ENCODE measurements around the gene ZDHHC24. TPM values are rescaled to one million over a fixed set of nuclear protein-coding genes. Genes with fewer than 3 reads are reported as not detected.
"Not testable (repeated sequence)": the region's sequence is repeated elsewhere in the genome, so short reads cannot be mapped to it uniquely, and the experiment has no call there.

ZDHHC24 gene
- total and polyA plus RNA-seq, 2 donors = 4.9 to 11.3 TPM

- peaks cover 15 to 31% of the 10 kb centered on the region in 2 donors for H3K4me1 ChIP-seq (ENCODE audit: control insufficient read depth in 2 of 2, insufficient read depth in 2 of 2, low read length in 2 of 2)
- H3K9me3 ChIP-seq (ENCODE audit: control insufficient read depth in 2 of 2, insufficient read depth in 1 of 2, low read length in 1 of 2) = peaks cover 0 to 6% of the 10 kb centered on the region in 2 donors
- peak overlapping the region; percentile 25 to 64 for H3K27ac ChIP-seq (ENCODE audit: low read depth in 1 of 2, low read length in 1 of 2)
- peak overlapping the region; percentile 9 to 23 for H3K4me3 ChIP-seq (ENCODE audit: low read length in 2 of 2)
- DNase-seq (ENCODE audit: low read depth in 6 of 9, low spot score in 9 of 9) = peak; percentile 23 to 80 (median 50)
- WGBS = 20% methylated on average over 26 of the region's 26 CpGs
- H3K36me3 ChIP-seq (ENCODE audit: control insufficient read depth in 2 of 2, insufficient read depth in 2 of 2, low read length in 1 of 2) = peaks cover 24 to 34% of the 10 kb centered on the region in 2 donors
- H3K27me3 ChIP-seq (ENCODE audit: control insufficient read depth in 2 of 2, insufficient read depth in 1 of 2, low read length in 1 of 2) = peaks cover 12 to 27% of the 10 kb centered on the region in 2 donors
Measured at GRCh38 chr11:66543263-66544107, 2.4 kb downstream of the ZDHHC24 start.

- H3K4me3 ChIP-seq (ENCODE audit: low read length in 2 of 2) = no peak overlapping the region
- WGBS = 96% methylated on average over 10 of the region's 10 CpGs
- peaks cover 24 to 36% of the 10 kb centered on the region in 2 donors for H3K36me3 ChIP-seq (ENCODE audit: control insufficient read depth in 2 of 2, insufficient read depth in 2 of 2, low read length in 1 of 2)
- no peak for DNase-seq (ENCODE audit: low read depth in 6 of 9, low spot score in 9 of 9)
- H3K27me3 ChIP-seq (ENCODE audit: control insufficient read depth in 2 of 2, insufficient read depth in 1 of 2, low read length in 1 of 2) = peaks cover 10 to 15% of the 10 kb centered on the region in 2 donors
- H3K9me3 ChIP-seq (ENCODE audit: control insufficient read depth in 2 of 2, insufficient read depth in 1 of 2, low read length in 1 of 2) = peaks cover 0 to 6% of the 10 kb centered on the region in 2 donors
- peaks cover 15 to 31% of the 10 kb centered on the region in 2 donors for H3K4me1 ChIP-seq (ENCODE audit: control insufficient read depth in 2 of 2, insufficient read depth in 2 of 2, low read length in 2 of 2)
- no peak overlapping the region for H3K27ac ChIP-seq (ENCODE audit: low read depth in 1 of 2, low read length in 1 of 2)
Measured at GRCh38 chr11:66542362-66542761, 3.5 kb downstream of the ZDHHC24 start.

- Histone ChIP-seq H3K27me3 (ENCODE audit: control insufficient read depth in 2 of 2, insufficient read depth in 1 of 2, low read length in 1 of 2) (peaks cover 7 to 11% of the 10 kb centered on the region in 2 donors), H3K4me3 (ENCODE audit: low read length in 2 of 2) (no peak overlapping the region), H3K27ac (ENCODE audit: low read depth in 1 of 2, low read length in 1 of 2) (no peak overlapping the region), H3K4me1 (ENCODE audit: control insufficient read depth in 2 of 2, insufficient read depth in 2 of 2, low read length in 2 of 2) (peaks cover 15 to 31% of the 10 kb centered on the region in 2 donors), H3K36me3 (ENCODE audit: control insufficient read depth in 2 of 2, insufficient read depth in 2 of 2, low read length in 1 of 2) (peaks cover 25 to 40% of the 10 kb centered on the region in 2 donors), H3K9me3 (ENCODE audit: control insufficient read depth in 2 of 2, insufficient read depth in 1 of 2, low read length in 1 of 2) (peaks cover 0 to 6% of the 10 kb centered on the region in 2 donors)
- DNase-seq (ENCODE audit: low read depth in 6 of 9, low spot score in 9 of 9) = no peak
- 95% methylated on average over 4 of the region's 4 CpGs for WGBS
Measured at GRCh38 chr11:66541892-66542291, 4.0 kb downstream of the ZDHHC24 start.

- not testable (repeated sequence) for H3K9me3 ChIP-seq (ENCODE audit: control insufficient read depth in 2 of 2, insufficient read depth in 1 of 2, low read length in 1 of 2); H3K27ac ChIP-seq (ENCODE audit: low read depth in 1 of 2, low read length in 1 of 2); H3K4me3 ChIP-seq (ENCODE audit: low read length in 2 of 2); DNase-seq (ENCODE audit: low read depth in 6 of 9, low spot score in 9 of 9); H3K27me3 ChIP-seq (ENCODE audit: control insufficient read depth in 2 of 2, insufficient read depth in 1 of 2, low read length in 1 of 2)
- Histone ChIP-seq H3K4me1 (ENCODE audit: control insufficient read depth in 2 of 2, insufficient read depth in 2 of 2, low read length in 2 of 2) (peaks cover 11 to 23% of the 10 kb centered on the region in 2 donors), H3K36me3 (ENCODE audit: control insufficient read depth in 2 of 2, insufficient read depth in 2 of 2, low read length in 1 of 2) (peaks cover 30 to 48% of the 10 kb centered on the region in 2 donors)
- 93% methylated on average over 8 of the region's 8 CpGs for WGBS
Measured at GRCh38 chr11:66540598-66540997, 5.2 kb downstream of the ZDHHC24 start.

- no peaks in the 10 kb centered on the region for H3K9me3 ChIP-seq (ENCODE audit: control insufficient read depth in 2 of 2, insufficient read depth in 1 of 2, low read length in 1 of 2)
- no peak overlapping the region for H3K4me3 ChIP-seq (ENCODE audit: low read length in 2 of 2)
- H3K27me3 ChIP-seq (ENCODE audit: control insufficient read depth in 2 of 2, insufficient read depth in 1 of 2, low read length in 1 of 2) = no peaks in the 10 kb centered on the region
- no peak for DNase-seq (ENCODE audit: low read depth in 6 of 9, low spot score in 9 of 9)
- peaks cover 11 to 16% of the 10 kb centered on the region in 2 donors for H3K4me1 ChIP-seq (ENCODE audit: control insufficient read depth in 2 of 2, insufficient read depth in 2 of 2, low read length in 2 of 2)
- 91% methylated on average over 10 of the region's 10 CpGs for WGBS
- no peak overlapping the region for H3K27ac ChIP-seq (ENCODE audit: low read depth in 1 of 2, low read length in 1 of 2)
- H3K36me3 ChIP-seq (ENCODE audit: control insufficient read depth in 2 of 2, insufficient read depth in 2 of 2, low read length in 1 of 2) = peaks cover 34 to 48% of the 10 kb centered on the region in 2 donors
Measured at GRCh38 chr11:66539870-66540213, 6.0 kb downstream of the ZDHHC24 start.

- H3K27ac ChIP-seq (ENCODE audit: low read depth in 1 of 2, low read length in 1 of 2) = no peak overlapping the region
- H3K9me3 ChIP-seq (ENCODE audit: control insufficient read depth in 2 of 2, insufficient read depth in 1 of 2, low read length in 1 of 2) = no peaks in the 10 kb centered on the region
- no peaks in the 10 kb centered on the region for H3K27me3 ChIP-seq (ENCODE audit: control insufficient read depth in 2 of 2, insufficient read depth in 1 of 2, low read length in 1 of 2)
- H3K36me3 ChIP-seq (ENCODE audit: control insufficient read depth in 2 of 2, insufficient read depth in 2 of 2, low read length in 1 of 2) = peaks cover 34 to 48% of the 10 kb centered on the region in 2 donors
- no peak overlapping the region for H3K4me3 ChIP-seq (ENCODE audit: low read length in 2 of 2)
- no peak for DNase-seq (ENCODE audit: low read depth in 6 of 9, low spot score in 9 of 9)
- WGBS = 98% methylated on average over 16 of the region's 16 CpGs
- peaks cover 11 to 12% of the 10 kb centered on the region in 2 donors for H3K4me1 ChIP-seq (ENCODE audit: control insufficient read depth in 2 of 2, insufficient read depth in 2 of 2, low read length in 2 of 2)
Measured at GRCh38 chr11:66539170-66539869, 6.5 kb downstream of the ZDHHC24 start.

- DNase-seq (ENCODE audit: low read depth in 6 of 9, low spot score in 9 of 9) = no peak
- WGBS = 90% methylated on average over 6 of the region's 6 CpGs
- Histone ChIP-seq H3K27me3 (ENCODE audit: control insufficient read depth in 2 of 2, insufficient read depth in 1 of 2, low read length in 1 of 2) (no peaks in the 10 kb centered on the region), H3K27ac (ENCODE audit: low read depth in 1 of 2, low read length in 1 of 2) (no peak overlapping the region), H3K9me3 (ENCODE audit: control insufficient read depth in 2 of 2, insufficient read depth in 1 of 2, low read length in 1 of 2) (no peaks in the 10 kb centered on the region), H3K4me1 (ENCODE audit: control insufficient read depth in 2 of 2, insufficient read depth in 2 of 2, low read length in 2 of 2) (no peaks in the 10 kb centered on the region), H3K4me3 (ENCODE audit: low read length in 2 of 2) (no peak overlapping the region), H3K36me3 (ENCODE audit: control insufficient read depth in 2 of 2, insufficient read depth in 2 of 2, low read length in 1 of 2) (peaks cover 13 to 33% of the 10 kb centered on the region in 2 donors)
Measured at GRCh38 chr11:66532784-66533183, 13.1 kb downstream of the ZDHHC24 start.

- Histone ChIP-seq H3K36me3 (ENCODE audit: control insufficient read depth in 2 of 2, insufficient read depth in 2 of 2, low read length in 1 of 2) (peaks cover 13 to 28% of the 10 kb centered on the region in 2 donors), H3K4me1 (ENCODE audit: control insufficient read depth in 2 of 2, insufficient read depth in 2 of 2, low read length in 2 of 2) (no peaks in the 10 kb centered on the region), H3K27ac (ENCODE audit: low read depth in 1 of 2, low read length in 1 of 2) (no peak overlapping the region), H3K4me3 (ENCODE audit: low read length in 2 of 2) (no peak overlapping the region), H3K9me3 (ENCODE audit: control insufficient read depth in 2 of 2, insufficient read depth in 1 of 2, low read length in 1 of 2) (no peaks in the 10 kb centered on the region), H3K27me3 (ENCODE audit: control insufficient read depth in 2 of 2, insufficient read depth in 1 of 2, low read length in 1 of 2) (no peaks in the 10 kb centered on the region)
- 96% methylated on average over 11 of the region's 11 CpGs for WGBS
- DNase-seq (ENCODE audit: low read depth in 6 of 9, low spot score in 9 of 9) = no peak
Measured at GRCh38 chr11:66531841-66532240, 14.0 kb downstream of the ZDHHC24 start.

All from thymus (tissue), 11 donors.